Esophagus squamous epithelium (tissue), 4 donors: ENCODE data around the gene ABHD15.

ENCODE experiments used
- POLR2A ChIP-seq, 4 donors: fragments of 450-650 bp; IDR thresholded peaks; one replicate each; pipeline ENCODE4 v1.6.1; 2017; ENCODE audit warnings: antibody characterized with exemption in 4 of 4, mild to moderate bottlenecking in 4 of 4, moderate library complexity in 3 of 4
- TF ChIP-seq, protein P1 (sequence below), 6 experiments: fragments of 450-650 bp in 4 of 6; fragments of 200-600 bp in 2 of 6; sonication (generic) in 2 of 6; IDR thresholded peaks; one replicate each; pipeline ENCODE4 v1.5.1; 2016 to 2019; ENCODE audit warnings: antibody characterized with exemption in 6 of 6, mild to moderate bottlenecking in 4 of 6, moderate library complexity in 4 of 6

DNA sequence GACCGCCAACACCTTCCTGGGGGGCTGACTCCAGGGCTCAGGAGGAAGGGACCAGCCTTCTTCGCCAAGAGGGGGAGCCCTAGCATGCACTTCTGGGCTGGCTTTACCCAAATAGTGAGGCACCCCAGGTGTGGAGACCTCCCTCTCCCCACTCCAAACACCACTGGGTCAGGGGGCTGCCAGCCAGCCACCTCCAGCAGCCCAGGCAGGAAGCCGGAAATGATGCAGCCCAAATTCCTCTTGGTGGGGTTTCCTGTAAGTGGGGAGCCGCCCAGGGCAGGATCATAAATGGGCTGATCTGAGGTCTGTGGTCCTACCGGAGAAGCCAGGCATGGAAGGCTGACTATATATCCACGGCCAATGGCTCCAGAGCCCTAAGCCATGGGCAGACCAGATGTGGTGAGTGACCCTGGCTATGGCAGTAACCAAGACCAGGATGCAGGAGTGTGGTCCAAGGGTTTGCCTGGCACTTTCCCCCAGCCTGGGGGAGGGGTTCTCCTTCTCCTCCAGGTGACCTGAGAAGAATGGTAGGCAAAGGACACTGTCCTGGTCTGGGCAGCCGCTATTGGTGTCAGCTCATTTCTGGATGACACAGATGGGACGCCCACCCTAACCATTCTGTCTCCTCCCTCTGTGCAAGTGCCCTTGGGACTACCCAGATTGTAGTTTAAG lies 18.4 kb upstream of the ABHD15 start:
- TF ChIP-seq, protein P1, sequence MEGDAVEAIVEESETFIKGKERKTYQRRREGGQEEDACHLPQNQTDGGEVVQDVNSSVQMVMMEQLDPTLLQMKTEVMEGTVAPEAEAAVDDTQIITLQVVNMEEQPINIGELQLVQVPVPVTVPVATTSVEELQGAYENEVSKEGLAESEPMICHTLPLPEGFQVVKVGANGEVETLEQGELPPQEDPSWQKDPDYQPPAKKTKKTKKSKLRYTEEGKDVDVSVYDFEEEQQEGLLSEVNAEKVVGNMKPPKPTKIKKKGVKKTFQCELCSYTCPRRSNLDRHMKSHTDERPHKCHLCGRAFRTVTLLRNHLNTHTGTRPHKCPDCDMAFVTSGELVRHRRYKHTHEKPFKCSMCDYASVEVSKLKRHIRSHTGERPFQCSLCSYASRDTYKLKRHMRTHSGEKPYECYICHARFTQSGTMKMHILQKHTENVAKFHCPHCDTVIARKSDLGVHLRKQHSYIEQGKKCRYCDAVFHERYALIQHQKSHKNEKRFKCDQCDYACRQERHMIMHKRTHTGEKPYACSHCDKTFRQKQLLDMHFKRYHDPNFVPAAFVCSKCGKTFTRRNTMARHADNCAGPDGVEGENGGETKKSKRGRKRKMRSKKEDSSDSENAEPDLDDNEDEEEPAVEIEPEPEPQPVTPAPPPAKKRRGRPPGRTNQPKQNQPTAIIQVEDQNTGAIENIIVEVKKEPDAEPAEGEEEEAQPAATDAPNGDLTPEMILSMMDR (IDR thresholded peaks at IDR 0.05), result peak in 1 of 6 experiments; percentile 3
- TF ChIP-seq POLR2A (IDR thresholded peaks at IDR 0.05), result peak in 1 of 4 donors; percentile 31
